Cerebellar cortex (tissue), 1 donor: Measurements from ENCODE around the gene ARHGEF28.

Experiments used
- DNase-seq: peaks from one replicate; pipeline ENCODE4 v3.0.0-alpha.2; 2015; ENCODE audit warnings: low spot score

ARHGEF28 gene

DNA sequence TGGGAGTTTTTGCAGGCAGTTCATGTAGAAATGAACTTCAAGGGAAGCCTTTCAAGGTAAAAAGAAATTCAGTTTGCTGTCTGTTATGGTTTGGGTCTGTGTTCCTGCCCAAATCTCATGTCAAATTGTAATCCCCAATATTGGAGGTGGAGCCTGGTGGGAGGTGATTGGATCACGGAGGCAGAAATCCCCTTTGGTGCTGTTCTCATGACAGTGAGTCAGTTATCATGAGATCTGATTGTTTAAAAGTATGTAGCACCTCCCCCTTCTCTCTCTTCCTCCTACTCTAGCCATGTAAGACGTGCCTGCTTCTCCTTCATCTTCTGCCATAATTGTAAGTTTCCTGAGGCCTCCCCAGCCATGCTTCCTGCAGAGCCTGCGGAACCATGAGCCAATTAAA, 341.4 kb downstream of the ARHGEF28 start:
- DNase-seq: no peak

DNA sequence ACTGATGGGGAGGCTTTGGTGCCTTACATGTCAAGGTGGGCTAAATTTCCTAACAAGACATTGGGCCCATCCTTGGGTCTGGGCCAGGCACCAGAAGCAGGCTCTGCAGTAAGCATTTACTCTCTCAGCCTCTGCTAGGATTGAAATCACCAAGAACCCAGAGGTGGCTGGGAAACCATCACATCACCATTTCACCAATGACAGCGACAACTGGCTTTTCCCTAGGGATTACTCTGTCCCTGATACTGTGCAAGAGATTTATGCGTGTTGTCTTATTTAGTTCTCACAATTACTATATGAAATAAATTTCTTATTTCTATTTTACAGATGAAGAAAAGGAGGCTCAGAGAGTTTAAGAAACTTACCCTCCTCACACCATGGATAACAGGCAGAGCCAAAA, 342.2 kb downstream of the ARHGEF28 start:
- no peak for DNase-seq

DNA sequence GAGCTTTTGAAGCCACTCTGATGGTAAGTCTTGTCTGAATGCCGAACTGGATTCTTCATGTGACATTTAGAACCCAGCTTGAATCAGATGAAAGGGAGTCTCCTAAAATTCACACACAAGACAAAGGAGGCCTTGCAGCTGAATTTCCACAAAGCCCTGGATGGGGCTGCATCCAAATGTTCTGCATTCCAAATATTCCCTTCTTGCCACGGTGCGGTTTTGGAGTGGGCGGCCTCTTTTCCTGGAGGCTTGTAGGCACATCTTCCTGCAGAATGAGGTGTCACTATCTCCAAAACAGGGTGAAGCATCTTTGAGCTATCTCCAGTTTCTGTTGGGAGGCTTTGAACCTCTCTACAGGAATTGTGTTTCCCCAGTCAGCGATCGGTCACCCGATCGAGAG, 342.7 kb downstream of the ARHGEF28 start:
- no peak for DNase-seq

DNA sequence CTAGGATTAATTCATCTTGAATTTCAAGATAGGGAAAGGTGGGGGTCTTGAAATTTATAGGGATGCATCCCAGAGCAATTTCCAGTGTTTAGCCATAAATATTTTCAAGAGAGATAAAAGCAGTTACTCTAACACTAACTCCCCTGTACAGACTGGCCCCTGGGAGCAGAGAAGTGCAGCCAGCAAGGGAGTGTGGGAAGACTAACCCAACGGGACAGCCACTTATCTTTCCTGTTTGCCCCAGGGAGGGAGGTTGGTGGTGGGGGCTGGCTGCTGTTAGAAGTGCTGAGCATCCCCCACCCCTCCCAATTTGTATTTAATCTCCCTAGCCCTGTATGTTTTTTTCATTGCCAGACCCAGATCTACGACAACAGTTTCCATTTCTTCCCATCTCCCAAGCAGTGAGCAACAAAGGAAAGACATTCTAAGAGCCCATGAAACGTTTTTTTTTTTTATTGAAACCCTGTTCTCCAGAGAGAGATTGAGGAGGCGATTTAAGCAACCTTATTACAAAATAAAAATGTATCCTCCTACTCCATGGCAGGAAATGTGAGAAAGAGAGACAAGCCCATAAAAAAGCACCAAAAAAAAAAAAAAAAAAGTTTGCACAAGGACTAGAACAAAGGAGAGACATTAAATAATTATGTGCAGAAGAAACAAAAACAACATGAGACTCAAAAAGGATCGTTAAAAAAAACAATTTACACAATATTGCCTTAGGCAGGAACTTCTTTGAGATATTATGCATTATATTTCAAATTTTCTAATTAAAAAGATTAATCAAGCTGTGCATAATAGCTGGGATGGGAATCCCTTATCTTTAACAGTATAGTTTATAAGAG, 343.4 kb downstream of the ARHGEF28 start:
- no peak for DNase-seq

DNA sequence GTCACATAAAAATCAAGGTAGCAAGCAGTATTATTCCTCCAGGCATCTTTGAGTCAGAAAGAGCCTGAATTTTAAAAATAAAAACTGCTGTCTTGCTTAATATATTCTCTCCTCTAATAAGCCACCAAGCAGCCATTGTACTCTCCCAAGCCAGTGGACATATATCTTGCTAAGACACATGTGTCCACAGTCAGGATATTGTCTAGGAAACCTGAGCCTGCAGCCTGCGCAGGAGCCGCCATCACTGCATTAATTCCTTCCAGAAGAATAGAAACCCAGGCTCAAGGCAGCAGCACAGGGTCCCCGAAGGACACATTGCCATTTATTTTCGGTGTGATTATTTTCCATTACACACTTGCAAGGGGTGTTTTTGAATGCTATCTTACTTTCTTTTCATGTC, 345.3 kb downstream of the ARHGEF28 start:
- no peak for DNase-seq

DNA sequence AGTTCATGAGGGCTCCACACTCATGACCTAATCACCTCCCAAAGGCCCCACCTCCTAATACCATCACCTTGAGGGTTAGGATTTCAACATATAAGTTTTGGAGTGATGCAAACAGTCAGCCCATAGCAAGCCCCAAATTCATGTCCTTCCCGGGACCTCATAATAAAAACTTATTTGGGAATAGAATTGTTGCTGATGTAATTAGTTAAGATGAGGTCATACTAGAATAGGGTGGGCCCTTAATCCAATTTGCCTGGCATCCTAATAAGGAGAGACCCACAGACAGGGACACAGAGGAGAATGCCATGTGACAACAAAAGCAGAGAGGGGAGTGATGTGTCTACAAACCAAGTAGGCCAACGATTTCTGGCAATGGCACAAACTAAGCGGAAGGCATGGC, 347.1 kb downstream of the ARHGEF28 start:
- DNase-seq: no peak

DNA sequence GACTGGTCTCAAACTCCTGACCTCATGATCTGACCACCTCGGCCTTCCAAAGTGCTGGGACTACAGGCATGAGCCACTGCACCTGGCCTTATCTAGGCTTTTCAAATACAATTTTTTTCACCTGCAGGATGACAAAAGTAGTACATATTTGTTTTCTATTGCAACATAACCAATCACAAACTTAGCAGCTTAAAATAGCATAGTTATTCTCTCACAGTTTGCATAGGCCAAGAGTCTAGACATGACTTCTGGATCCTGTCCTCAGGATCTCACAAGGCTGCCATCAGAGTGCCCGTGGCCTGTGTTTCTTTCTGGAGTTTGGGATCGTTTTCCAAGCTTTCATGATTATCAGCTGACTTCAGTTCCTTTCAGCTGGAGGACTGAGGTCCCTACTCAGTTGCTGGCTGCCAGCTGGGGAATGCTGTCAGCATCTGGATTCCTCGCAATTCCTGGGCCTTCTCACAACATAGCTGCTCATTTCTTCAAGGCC, 348.9 kb downstream of the ARHGEF28 start:
- DNase-seq: no peak

DNA sequence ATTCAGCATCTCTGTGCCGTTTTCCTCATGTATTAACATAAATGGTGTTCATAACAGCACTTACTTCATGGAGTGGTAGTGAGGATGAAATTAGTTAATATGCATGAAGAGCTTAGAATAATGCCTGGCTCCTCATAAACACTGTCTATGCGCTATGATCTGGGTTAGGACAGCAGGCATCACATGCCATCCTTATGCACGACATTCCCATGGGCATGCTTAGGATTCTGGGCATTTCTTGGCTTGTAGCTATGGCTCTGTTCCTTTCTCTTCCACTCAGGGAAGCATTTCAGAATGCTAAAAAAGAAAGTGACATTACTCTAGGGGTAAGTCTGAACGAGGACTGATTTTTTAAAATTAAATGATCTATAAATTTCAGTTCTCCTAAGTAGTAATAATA, 349.8 kb downstream of the ARHGEF28 start:
- DNase-seq: no peak

DNA sequence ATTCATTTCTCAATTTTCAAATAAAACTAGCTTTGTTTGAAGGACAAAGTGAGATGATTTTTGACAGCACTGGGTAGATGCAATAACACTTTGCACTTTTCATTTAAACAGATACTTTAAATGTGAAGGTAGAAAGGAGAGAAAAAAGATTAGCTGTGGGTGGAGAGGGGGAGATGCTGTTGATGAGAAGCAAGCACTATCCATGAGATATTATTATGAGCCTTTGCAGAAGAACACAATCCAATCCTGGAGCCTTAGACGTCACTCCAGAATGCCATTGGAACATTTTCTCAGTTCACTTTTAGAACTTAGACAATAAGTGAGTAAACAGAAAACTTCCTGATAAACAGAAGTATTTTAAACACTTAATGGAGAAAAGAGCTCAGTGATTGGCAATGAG, 351.1 kb downstream of the ARHGEF28 start:
- no peak for DNase-seq

DNA sequence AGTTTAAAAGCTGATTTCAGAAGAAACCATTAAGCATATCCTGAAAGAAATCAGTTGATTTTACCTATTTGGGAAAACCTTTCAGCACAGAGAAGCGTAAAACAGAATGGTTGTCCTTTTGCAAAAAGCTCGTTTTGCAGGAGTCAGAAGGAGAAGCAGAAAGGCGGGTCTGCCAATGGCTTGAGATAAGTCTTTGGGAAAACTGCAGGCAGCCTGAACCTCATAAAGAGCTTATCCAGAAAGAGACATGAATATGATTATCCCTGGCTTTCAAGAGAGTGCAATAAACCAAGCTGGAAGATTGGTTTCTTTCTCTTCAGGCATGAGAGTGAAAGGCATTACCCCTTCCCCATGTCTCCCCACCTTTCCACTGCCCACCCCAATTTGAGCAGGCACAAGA, 353.3 kb downstream of the ARHGEF28 start:
- no peak for DNase-seq

DNA sequence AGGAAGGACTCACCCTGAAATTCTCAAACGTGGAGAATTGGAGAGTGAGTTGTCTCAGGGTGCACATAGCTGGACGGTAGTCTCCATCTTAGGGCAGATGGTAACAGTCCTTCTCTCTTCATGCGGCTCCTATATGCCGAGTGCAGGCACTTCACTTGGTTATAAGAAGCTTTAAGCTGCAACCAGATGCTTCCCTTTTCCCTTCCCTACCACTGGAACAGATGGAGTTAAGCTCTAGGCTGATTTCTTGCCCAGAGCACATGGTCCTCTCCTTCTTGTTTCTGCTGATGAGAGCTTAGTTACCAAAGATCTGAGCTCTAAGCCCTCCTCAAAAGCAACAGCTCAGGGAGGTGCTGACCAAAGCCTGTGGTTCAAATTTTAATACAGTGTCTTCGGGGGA, 355.7 kb downstream of the ARHGEF28 start:
- DNase-seq: no peak

DNA sequence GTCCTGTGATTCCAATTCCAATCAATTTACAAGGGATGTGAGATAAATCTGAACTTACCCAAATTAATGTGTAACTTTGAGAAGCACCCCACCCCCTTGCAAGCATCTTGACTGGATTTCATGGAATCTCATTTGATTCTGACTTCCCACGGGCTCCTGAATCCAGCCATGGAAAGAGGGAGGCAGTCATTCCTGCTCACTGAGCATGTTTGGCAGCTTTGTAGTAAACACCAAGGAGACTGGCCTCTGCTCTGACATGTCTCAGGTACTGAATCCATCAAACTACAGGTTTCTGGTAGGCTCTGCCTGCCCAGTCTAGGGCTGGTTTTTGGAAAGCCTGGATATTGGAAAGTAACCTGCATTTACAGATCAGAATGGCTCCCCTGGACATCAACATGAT, 357.6 kb downstream of the ARHGEF28 start:
- DNase-seq: no peak

DNA sequence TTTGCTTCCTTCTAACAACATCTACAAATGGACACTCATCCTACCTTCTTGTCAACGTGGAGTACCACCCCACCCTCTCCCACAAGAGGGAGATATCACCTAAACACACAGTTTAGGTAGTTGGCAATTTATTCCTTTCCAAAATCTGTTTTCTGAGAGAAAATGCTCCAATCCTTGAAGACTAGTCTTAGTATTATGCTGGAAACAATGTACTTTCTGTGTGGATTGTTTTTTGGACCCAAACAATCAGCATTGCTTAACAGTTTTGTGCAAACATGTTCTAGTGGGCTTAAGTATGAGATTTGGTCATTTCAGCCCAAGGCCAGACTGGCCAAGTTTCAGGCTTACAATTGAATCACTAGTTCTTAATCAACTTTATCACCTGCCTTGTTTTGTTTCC, 359.1 kb downstream of the ARHGEF28 start:
- no peak for DNase-seq

DNA sequence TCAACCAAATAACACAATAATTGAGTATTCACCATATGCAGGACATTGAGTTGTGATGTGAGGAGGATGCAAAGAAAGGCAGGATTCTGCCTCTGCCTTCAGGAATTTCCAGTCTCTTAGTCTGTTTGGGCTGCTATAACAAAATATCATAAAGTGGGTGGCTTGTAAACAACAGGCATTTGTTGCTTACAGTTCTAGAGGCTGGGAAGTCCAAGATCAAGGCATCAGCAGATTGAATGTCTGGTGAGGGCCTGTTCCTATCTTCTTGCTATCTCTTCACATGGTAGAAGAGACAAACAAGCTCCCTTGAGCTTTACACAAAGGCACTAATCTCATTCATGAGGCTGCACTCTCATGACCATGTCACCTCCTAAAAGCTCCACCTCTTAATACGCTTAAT, 360.7 kb downstream of the ARHGEF28 start:
- DNase-seq: no peak

DNA sequence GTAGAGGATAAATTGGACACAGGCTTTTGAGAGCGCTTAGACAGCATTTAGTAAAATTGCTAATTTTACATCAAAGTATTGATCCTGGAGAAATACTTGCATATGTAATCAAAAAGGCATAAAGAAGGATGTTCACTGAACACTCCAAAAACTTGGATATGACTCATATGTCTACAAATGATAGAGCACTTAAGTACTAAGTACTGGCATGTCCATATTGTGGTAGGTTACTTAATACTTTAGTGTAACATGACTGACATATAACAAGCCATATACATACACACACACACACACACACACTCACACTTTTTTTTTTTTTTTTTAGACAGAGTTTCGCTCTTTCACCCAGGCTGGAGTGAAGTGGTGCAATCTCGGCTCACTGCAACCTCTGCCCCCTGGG, 361.9 kb downstream of the ARHGEF28 start:
- no peak for DNase-seq

DNA sequence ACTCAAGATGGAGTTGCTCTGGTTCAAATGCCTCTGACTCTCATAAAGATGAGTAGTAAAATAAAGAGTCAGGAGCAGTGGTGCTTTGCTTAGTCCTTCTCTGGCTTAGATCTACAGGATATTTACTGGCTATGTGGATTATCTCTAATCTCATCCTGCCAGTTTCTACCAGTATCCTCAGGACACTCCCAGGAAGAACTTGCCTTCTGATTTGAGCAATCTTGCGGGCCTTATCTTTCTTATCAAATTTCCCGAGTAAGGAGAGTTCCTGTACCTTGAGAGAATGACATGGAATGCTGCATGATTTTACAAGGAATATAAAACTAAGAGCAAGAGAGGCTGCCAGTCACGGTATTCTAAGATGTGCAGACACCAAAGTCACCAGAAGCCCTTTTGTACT, 364.0 kb downstream of the ARHGEF28 start:
- no peak for DNase-seq
